NCI-H2196 (cell line): ENCODE results near the gene ZNF771.
"Not testable (repeated sequence)": the region's sequence is repeated elsewhere in the genome, so short reads cannot be mapped to it uniquely, and the experiment has no call there.

Experiments
- DNase-seq: peaks from one replicate; lab custom pipeline; 2025; ENCODE audit not compliant: unreplicated experiment; lab: John Stamatoyannopoulos, UW

Gene ZNF771

DNA sequence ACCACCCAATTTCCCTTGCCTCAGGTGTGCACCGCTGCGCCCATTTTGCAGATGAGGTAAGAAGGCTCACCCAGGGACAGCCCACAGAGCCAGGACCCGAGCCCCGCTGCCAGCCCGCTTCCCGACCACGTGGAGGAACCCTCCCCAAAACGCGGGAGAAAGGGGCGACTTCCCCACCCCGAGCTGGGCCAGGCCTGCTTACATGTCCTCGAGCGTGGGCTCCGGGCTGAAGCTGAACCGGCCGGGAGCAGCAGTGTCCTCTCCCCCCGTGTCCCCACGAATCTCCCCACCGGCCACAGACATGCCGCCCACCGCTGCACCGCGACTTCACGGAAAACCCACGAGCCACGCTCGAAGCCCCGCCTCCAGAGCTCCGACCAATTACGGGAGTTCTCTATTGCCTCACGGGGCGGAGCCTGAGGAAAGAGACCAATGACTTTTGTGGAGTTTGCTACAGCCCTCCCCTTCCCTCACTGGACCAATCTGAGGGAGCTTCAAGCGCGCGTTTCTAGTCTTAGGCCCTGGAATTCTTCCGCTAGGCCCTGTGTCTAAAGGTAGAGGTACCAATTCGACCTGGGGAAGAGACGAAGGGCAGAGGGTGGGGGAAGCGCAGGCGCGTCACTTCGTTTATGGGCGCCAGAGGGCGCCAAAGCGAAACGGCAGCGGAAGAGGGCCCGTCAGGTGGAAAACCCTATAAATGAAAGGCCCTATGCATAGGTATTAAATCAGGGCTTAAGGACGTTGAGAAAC, 22.4 kb downstream of the ZNF771 start, which contains the start of gene DCTPP1:
TSS of gene DCTPP1 (minus strand) at position 353 of the 750 bp plus-strand sequence. CDS start at position 303, 50 bp downstream.
- peak; percentile 99 for DNase-seq

DNA sequence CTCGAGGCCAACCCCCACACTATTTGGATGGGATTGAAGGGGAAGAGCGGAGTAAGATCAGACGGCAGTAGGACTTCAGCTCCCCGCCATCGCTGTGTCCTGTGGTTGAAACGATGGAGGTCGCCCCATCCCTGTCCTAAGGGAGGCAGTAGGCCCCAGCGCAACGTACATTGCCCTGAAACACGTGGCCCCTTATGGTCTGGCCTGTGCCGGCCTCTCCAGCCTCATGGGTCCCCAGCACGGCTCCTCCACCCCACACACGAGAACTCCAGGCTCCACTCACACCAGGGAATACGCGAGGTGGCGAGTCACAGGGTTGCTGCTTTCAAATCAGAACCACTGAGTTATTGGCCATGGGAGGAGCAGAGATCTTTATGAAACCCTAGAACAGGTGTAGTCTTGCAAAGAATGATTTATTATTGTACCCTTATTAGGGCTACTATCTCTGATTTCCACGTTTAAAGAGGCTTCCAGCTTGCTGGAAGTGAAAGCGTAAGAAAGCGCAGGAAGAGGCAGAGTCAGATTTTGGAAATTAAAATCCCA, 23.1 kb downstream of the ZNF771 start:
- no peak for DNase-seq

DNA sequence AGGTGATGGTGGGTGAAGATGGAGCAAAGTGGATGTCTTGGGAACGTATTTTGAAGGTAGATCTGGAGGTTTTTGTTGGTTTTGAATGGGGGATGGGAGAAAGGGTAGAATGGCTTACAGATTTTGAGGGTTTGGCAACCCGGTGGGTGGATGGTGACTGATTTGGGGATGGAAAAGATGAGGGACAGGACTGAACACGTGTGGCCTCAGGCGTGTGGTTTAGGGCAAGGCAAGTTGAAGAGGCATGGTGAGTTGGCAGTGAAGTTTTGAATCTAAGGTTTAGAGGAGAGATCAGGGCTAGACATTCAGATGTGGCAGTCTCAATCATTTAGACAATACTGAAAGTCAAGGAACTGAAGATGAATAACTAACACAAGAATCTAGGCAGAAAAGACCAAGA, 27.4 kb downstream of the ZNF771 start:
- no peak for DNase-seq

GRCh38 chr16:30437511-30438046, 30.2 kb downstream of the ZNF771 start:
- peak; percentile 68 for DNase-seq

DNA sequence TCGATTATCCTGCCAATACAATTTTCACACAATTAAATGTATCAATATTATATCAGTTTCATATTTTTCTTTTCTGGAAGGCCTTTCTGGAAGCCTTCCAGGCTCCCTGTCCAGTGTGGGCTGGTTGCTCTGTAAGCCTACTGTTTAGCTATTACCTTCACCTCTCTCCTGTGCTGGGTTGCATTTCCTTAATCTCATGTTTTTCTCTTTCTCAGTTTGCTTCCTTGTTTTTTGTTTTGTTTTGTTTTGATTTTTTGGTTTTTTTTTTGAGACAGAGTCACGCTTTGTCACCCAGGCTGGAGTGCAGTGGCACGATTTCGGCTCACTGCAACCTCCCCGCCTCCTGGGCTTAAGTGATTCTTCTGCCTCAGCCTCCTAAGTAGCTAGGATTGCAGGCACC, 31.4 kb downstream of the ZNF771 start:
- DNase-seq: no peak

DNA sequence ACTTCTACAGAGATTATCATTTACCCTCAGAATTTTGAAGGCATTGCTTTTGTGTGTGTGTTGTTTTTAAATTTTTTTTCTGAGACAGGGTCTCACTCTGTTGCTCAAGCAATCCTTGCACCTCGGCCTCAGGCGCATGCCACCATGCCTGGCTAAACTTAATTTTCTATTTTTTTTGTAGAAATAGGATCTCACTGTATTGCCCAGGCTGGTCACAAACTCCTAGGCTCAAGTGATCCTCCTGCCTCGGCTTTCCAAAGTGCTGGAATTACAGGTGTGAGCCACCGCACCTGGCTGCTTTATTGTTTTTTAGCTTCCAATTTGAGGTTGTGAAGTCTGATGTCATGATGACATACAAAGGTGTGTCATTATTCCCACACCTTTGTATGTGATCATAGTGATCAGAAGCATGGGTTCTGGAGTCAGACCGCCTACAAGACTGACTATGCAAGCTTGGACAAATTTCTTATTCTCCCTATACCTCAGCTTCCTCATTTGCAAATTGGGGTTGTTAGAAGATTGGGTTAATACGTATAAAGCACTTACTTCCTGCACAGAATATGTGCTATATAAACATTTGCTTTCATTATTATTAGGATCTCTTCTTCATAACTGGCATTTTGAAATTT, 32.4 kb downstream of the ZNF771 start:
- no peak for DNase-seq

DNA sequence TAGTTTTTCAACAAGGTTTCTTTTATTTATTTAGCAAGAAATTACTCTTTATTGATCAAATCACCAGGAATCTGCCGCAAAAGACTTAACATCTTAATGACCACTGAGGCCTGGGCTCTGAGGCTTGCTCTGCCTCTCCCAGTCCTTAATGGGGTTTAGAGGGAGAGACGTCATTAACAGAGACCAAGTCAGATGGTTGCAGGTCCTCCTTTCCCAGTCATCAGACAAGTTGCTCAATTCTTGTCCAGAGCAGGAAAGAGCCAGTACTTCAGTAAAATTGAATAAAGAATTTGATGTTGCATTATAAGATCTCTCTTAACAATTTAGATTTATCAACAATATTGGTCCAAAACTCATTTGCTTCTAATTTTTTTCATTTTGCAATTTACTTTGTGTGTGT, 36.2 kb downstream of the ZNF771 start:
- no peak for DNase-seq

GRCh38 chr16:30444231-30445148, 37.1 kb downstream of the ZNF771 start:
- DNase-seq: no peak

GRCh38 chr16:30445149-30445407, 37.7 kb downstream of the ZNF771 start:
- no peak for DNase-seq

DNA sequence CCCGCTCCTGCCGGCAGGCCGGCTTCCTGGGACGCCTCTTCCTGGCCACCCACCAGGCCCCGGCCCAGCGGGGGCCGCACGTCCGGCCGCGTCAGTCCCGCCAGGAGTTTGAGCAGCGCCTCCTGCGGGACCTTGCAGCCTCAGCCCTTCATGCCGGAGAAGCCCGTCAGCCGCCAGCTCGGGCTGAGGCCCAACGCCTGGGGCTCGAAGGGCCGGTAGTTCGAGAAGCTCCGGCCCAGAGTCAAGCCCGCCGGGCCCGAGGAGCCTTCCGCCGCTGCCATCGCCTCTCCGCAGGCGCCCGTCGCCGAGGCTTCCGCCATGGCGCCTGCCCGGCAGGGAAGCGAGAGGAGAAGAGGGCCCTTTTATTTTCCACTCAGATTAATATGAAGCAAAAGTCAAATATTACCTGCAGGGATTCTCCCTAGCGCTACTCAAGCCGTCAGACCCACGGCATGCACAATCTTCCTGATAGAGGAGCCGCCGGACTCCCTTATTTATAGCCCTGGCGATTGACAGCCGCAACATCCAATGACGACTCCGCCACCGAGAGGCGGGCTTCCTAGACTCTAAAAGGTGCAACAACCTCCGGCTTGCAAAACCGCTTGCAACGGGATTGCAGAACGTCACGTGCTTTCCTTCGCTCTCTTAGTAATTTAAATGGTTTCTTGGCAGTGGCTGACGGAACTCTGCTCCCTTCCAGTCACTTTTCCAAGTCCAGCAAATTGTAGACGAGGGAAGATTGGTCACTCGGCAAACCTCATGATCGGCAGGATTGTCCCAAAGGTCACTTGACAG, 38.2 kb downstream of the ZNF771 start, which contains the start of gene SEPHS2:
TSS of gene SEPHS2 (minus strand) at position 467 of the 795 bp plus-strand sequence. CDS start at position 320, 147 bp downstream.
- DNase-seq: peak; percentile 96

DNA sequence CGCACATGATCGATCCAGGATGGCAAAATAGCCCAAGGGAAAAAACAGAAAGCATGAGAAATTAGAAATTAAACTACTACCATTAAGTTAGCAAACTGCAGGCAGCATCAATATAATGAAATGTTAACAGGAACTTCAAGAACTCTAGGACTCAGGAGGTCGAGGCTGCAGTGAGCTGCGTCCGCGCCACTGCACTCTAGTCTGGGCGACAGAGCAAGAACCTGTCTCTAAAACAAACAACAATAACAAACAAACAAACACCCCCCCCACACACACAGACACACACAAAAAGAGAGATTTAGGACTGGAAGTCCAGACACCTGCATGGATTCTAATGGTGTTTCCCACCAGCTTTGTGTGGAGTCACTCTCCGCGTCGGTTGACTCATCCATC, 38.8 kb downstream of the ZNF771 start:
- DNase-seq: no peak

DNA sequence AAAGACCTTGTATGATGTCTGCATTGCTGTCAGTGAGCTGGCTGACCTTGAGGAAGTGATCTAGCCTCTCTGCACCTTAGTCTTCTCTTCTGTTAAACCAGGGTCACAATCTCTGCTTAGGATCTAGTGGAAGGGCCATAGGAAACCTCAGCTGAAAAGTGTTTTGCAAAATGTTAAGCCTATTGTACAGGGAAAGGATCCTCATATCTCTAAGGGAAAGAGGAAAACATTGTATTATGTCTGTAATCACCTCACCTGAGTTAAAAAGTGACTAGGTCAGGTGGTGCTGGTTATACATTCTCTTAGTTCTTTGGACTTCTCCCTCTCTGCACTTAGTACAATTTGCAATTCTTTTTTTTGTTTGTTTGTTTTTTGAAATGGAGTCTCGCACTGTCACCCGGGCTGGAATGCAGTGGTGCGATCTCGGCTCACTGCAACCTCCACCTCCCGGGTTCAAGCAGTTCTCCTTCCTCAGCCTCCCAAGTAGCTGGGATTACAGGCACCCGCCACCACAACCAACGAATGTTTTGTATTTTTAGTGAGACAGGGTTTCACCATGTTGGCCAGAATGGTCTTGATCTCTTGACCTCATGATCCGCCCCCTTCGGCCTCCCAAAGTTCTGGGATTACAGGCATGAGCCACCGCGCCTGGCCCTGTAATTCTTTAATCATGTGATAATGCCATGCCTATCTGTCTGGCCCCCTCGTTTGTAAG, 40.3 kb downstream of the ZNF771 start:
- DNase-seq: no peak

- DNase-seq: no peak
These were observed 41.7 kb downstream of the ZNF771 start for GRCh38 chr16:30449116-30449435.

GRCh38 chr16:30452709-30453580, 45.5 kb downstream of the ZNF771 start:
- not testable (repeated sequence) for DNase-seq

DNA sequence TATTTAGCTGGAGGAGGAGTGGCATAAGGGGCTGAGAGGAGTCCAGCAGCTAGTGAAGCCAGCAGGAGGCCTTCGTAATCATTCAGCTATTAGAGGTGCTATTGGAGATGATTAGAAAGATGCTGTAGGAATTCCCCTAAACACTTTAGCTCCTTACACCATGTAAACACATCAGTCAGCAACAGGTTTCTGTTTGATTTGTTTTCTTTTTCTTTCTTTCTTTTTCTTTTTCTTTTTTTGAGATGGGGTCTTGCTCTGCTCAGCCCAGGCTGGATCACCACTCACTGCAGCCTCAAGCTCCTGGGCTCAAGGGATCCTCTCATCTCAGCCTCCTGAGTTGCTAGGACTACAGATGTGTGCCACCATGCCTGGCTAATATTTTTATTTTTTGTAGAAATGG, 48.9 kb downstream of the ZNF771 start:
- no peak for DNase-seq

- DNase-seq: no peak
These were observed 49.9 kb downstream of the ZNF771 start for GRCh38 chr16:30457256-30457655.

DNA sequence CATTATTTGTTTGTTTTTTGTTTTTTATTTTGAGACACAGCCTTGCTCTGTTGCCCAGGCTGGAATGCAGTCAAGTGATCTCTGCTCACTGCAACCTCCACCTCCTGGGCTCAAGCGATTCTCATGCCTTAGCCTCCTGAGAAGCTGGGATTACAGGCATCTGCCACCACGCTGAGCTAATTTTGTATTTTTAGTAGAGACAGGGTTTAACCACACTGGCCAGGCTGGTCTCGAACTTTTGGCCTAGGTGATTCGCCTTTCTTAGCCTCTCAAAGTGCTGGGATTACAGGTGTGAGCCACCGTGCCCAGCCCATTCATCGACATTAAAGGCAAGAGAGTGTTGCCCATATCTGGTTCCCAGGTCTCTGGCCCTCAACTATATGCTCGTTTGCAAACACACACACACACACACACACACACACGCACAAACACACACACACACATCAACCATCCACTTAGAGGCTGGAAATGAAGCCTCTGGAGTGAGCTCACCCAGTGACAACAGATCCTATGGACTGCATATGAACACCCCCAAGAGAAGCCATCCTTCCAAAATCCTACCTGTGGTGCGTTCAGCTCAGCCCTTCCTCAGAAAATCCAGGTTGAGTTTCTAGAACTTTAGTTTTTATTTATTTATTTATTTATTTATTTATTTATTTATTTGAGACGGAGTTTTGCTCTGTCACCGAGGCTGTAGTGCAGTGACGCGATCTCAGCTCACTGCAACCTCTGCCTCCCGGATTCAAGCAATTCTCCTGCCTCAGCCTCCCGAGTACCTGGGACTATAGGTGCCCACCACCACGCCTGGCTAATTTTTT, 50.5 kb downstream of the ZNF771 start:
- DNase-seq: no peak
